HL-60/S4 treated with phorbol 12-myristate 13-acetate at 8.2 ng/mL for 4 days and 3 days (cell line): ENCODE results near the gene SPEM3.

Source experiments
- in situ Hi-C: fragments of 300-500 bp; cut with MboI; formaldehyde crosslinking; loops from 2 replicates; pipeline ENCODE4 v1.15.0; 2022; ENCODE audit warnings: low sequenced_read_pairs

SPEM3 gene

DNA sequence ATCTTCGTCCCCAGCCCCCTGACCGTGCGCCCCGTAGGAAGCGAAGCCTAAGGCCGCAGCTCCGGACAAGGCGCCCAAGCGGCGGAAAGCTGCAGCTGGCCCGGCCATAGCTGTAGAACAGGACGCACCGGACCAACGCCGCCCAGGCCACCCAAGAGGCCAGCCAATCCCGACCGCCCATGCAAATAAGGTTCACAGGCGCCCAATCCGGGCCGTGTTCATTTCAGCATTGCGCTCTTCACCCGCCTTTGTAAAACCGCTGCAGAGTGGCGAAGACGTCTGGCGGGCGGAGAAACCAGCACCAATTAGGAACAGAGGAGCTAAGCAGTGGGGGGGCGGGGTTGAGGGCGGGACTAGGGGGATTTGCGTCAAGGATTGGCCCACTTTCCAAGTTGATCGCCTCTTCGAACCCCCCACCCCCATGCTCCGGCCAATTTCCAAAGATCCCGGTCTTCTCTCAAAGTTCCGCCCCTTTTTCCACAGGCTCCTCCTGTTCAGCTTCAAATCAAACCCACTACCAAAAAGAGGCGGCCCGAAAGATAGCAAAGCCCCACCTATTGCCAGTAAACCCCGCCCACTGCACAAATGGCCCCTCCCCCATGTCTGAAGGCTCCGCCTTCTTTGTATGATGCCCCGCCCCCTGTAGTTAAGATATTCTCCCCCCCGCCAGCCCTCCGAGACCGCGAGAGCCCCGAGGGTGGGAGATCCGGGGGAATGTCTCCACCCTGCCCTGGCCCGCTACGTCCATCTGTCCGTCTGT is 24.5 kb upstream of the SPEM3 start, which contains the start of gene TMEM256:
Gene TMEM256 (minus strand): TSS at position 121 of the 760 bp plus-strand sequence. CDS start 13 bp downstream, at position 108.
- in situ Hi-C loops: no loop called here

DNA sequence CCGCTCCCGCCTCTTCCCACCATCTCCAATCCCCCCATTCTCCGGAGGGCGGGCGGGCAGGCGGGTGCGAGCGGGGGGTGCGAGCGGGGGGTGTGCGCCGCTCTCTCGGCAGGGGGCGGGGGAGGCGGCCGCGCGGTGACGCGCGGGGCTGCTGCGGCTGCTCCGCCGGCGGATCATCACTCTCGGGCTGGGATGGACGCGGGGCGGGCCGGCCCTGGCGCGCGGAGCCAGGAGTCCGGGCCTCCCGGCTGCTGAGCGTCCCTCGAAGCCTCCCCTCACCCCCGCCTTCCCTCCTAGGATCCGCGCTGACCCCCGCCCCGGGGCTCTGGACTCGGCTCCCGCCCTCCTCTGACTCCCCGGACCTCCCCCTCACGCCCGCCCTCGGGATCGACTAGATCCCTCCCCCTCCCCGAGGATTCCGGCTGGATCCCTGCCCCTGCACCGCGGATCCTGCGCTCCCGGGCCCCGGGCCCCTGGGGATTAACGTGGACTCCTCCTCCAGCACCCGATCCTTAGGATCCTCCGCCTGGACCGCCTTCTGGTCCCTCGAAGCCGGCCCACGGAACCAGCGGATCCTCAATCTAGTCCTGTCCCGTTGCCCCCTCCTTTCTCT is 23.8 kb upstream of the SPEM3 start:
- in situ Hi-C loops: no loop called here

DNA sequence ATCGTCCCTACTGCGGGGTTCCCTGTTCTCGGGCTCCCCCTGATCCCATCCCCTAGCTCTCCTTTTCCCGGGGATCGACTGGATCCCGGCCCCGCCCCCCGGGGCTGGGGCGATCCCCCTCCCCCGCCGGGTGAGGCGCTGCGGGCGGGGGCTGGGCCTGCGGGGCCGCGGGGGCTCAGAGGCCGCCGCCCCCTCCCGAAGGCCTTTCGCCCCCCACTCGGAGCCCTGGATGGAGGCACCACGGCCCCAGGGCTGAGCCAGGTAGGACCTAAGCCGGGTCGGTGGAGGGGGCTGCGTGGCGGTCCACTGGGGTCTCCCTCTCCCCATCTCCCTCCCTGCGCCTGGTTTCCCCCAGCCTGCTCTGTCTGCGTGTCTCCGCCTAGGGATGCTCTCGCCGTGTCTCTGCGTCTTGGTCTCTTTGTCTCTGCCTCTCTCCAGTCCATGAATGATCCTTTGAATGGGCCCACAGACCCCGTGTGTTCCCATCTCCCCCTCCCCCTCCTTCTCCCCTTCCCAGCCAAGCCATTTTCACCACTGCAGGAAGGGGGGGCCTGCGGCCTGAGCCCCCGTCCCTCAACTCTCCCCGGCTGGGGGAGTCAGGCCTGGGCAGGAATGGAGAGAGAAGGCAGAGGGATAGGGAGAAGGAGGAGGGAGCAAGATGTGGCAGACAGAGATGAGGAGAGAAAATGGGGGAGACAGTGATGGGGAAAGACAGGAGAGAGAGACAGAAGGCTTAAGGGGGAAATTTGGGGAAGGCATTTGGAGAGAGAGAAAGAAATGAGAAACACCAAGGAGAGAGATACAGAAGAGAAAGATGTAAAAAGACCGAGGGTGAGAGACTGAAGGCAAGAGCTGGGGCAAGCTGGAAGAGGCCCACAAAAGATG is 23.1 kb upstream of the SPEM3 start:
- in situ Hi-C loops: no loop called here

- in situ Hi-C loops: no loop called here
Measured at GRCh38 chr17:7406235-7406825, 22.3 kb upstream of the SPEM3 start.

GRCh38 chr17:7407082-7407481 is 21.6 kb upstream of the SPEM3 start:
- in situ Hi-C loops: no loop called here

- in situ Hi-C loops: no loop called here
Measured at GRCh38 chr17:7407485-7408251, 21.0 kb upstream of the SPEM3 start, which contains the start of gene NLGN2. Gene NLGN2, plus strand, starts transcription at chr17:7407845. Its CDS starts 411 bp downstream, at chr17:7408256.

DNA sequence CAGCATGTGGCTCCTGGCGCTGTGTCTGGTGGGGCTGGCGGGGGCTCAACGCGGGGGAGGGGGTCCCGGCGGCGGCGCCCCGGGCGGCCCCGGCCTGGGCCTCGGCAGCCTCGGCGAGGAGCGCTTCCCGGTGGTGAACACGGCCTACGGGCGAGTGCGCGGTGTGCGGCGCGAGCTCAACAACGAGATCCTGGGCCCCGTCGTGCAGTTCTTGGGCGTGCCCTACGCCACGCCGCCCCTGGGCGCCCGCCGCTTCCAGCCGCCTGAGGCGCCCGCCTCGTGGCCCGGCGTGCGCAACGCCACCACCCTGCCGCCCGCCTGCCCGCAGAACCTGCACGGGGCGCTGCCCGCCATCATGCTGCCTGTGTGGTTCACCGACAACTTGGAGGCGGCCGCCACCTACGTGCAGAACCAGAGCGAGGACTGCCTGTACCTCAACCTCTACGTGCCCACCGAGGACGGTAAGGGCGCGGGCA is 20.4 kb upstream of the SPEM3 start:
- in situ Hi-C loops: no loop called here

DNA sequence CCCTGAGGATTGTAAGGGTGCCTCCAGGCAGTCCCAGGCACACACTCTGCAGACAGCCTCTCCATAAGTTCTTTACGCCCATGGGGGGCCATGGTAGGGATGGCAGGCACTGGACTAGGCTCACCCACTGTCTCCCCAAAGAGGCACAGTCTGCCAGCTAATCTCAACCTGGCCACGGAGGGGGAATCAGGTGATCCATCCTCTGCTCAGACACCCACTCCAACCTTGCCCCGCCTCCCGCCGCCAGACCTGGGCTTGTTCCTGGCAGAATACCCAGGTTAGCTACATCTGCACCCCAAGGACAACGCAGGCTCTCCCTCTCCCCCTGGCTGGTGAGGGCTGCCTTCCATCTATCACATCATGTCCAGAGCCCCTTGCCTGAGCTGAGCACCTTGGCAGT is 19.8 kb upstream of the SPEM3 start:
- in situ Hi-C loops: no loop called here

GRCh38 chr17:7409716-7410115 is 18.9 kb upstream of the SPEM3 start:
- in situ Hi-C loops: no loop called here

GRCh38 chr17:7410634-7411426 is 17.8 kb upstream of the SPEM3 start:
- in situ Hi-C loops: no loop called here

DNA sequence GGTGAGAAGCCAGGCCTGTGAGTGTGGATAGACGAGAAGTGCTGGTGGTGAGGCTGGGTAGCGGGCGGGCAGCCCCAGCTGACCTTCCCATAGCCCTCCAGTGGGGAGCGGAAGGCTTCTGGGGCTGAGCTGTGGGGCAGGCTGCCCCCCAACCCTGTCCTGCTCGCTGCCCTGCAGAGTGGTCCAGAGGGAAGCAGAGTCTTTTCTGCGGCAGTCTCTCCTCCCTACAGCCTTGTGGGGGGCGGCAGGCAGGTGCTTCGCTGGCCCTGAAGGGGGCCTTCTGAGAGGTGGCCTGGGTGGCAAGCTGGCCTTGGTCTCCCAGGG is 17.3 kb upstream of the SPEM3 start:
- in situ Hi-C loops: no loop called here

DNA sequence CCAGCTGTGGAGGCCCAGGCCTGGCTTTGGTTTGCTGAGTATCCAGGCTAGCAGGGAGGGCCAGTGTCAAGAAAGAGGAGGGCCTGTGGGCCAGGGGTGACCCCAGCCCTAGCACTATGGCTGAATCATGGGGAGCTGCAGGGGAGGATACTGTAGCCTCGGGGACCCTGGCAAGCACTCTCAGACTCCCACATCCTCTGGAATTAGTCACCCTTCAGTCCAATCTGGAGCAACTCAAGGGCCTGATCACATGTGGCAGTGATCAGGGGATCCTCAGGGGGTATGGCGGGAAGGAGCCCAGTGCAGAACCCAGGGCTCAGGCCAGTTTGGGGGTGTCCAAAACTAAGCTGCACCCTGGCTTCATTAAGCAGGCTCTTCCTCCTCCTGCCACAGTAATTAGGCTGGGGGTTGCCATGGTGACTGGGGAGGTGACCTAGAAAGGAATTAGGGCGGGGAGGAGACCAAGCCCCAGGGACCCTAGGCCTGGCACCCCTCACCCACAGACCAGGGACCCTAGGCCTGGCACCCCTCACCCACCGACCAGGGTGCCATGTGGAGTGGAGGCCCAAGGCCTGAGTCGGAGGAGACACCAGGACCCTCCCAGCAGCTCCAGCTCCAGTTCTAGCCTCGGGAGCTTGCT is 15.2 kb upstream of the SPEM3 start:
- in situ Hi-C loops: no loop called here

- in situ Hi-C loops: no loop called here
Measured at GRCh38 chr17:7414837-7415236, 13.8 kb upstream of the SPEM3 start.

- in situ Hi-C loops: no loop called here
Measured at GRCh38 chr17:7415784-7416183, 12.9 kb upstream of the SPEM3 start.

DNA sequence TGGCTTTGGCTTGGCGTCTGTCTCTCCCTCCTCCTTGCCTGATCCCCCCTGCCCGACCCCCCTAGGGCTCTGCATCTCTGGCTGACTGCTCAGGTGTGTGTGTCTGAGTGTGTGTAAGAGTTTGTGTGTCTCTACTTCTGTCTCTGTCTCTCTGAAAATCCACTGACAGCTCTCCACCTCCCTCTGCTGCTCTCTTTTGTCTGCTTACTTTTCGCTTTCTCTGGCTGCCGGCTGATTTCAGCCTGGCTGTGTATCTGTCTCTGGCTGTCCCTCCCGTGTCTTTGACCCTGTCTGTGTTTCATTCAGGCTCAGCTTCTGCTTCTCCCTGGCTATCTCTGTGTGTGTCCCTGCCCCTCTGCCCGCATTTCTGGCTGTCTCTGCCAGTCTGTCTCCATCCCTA is 12.3 kb upstream of the SPEM3 start:
- in situ Hi-C loops: no loop called here

DNA sequence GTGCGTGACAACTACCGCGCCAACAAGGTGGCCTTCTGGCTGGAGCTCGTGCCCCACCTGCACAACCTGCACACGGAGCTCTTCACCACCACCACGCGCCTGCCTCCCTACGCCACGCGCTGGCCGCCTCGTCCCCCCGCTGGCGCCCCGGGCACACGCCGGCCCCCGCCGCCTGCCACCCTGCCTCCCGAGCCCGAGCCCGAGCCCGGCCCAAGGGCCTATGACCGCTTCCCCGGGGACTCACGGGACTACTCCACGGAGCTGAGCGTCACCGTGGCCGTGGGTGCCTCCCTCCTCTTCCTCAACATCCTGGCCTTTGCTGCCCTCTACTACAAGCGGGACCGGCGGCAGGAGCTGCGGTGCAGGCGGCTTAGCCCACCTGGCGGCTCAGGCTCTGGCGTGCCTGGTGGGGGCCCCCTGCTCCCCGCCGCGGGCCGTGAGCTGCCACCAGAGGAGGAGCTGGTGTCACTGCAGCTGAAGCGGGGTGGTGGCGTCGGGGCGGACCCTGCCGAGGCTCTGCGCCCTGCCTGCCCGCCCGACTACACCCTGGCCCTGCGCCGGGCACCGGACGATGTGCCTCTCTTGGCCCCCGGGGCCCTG is 11.5 kb upstream of the SPEM3 start:
- in situ Hi-C loops: no loop called here

- in situ Hi-C loops: no loop called here
Measured at GRCh38 chr17:7418472-7419152, 10.0 kb upstream of the SPEM3 start.
